Peyer's patch (tissue), 4 donors: Measurements from ENCODE around the gene NONO.

Experiments used
- POLR2A ChIP-seq, 2 donors: fragments of 450-650 bp; IDR thresholded peaks; one replicate each; pipeline ENCODE4 v1.5.1; 2017; ENCODE audit warnings: antibody characterized with exemption in 2 of 2, mild to moderate bottlenecking in 2 of 2, moderate library complexity in 2 of 2
- TF ChIP-seq, protein P1 (sequence below), 6 experiments: fragments of 450-650 bp in 4 of 6; fragments of 200-600 bp in 2 of 6; sonication (generic) in 1 of 6; IDR thresholded peaks; one replicate each; pipeline ENCODE4 v1.5.1; 2017 to 2019; ENCODE audit warnings: antibody characterized with exemption in 6 of 6, mild to moderate bottlenecking in 3 of 6, moderate library complexity in 1 of 6

DNA sequence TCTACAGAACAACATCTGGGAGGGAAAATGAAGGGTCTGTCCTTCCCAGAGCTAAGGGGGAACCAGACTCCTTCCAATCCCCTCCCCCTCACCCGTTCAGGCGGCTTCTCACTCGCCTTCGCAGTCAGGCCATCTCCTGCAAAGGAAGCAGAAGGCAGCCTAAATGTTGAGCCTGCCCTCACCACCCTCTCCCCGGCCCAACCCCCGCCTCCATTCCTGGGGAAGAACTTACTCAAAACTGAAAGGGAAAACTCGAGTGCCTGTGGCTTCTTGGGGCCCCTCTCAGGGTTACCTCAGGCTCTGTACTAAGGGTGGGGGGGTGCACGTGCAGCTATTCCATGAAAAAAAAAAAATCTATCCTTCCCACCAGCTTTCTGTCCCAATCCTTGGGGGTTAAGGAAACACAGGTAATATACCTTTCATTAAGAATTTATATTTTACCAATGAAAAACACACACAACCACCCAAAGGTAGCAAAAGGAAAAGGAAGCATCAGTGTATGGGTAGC lies 31.9 kb upstream of the NONO start:
- TF ChIP-seq, protein P1, sequence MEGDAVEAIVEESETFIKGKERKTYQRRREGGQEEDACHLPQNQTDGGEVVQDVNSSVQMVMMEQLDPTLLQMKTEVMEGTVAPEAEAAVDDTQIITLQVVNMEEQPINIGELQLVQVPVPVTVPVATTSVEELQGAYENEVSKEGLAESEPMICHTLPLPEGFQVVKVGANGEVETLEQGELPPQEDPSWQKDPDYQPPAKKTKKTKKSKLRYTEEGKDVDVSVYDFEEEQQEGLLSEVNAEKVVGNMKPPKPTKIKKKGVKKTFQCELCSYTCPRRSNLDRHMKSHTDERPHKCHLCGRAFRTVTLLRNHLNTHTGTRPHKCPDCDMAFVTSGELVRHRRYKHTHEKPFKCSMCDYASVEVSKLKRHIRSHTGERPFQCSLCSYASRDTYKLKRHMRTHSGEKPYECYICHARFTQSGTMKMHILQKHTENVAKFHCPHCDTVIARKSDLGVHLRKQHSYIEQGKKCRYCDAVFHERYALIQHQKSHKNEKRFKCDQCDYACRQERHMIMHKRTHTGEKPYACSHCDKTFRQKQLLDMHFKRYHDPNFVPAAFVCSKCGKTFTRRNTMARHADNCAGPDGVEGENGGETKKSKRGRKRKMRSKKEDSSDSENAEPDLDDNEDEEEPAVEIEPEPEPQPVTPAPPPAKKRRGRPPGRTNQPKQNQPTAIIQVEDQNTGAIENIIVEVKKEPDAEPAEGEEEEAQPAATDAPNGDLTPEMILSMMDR (IDR thresholded peaks at IDR 0.05) = no peak
- no peak for TF ChIP-seq POLR2A (IDR thresholded peaks at IDR 0.05)
